HepG2 (cell line): ENCODE data around the gene LIN28B. TPM values are rescaled to one million over a fixed set of nuclear protein-coding genes. Genes with fewer than 3 reads are reported as not detected.

Source experiments
- EHMT2 ChIP-seq: fragments of 200-600 bp; sonication (generic); IDR thresholded peaks from 2 replicates; pipeline ENCODE4 v1.7.0; 2017; ENCODE audit warnings: antibody characterized with exemption, low read depth, low read length, borderline replicate concordance
- FOSL2 ChIP-seq: sonication (generic); formaldehyde crosslinking; IDR thresholded peaks from 2 replicates; pipeline ENCODE4 v1.4.0; 2020; ENCODE audit warnings: missing genetic modification reagents
- HOXA3 ChIP-seq: sonication (generic); formaldehyde crosslinking; IDR thresholded peaks from 2 replicates; pipeline ENCODE4 v1.5.0; 2020; ENCODE audit warnings: missing genetic modification reagents
- HOXA7 ChIP-seq: sonication (generic); formaldehyde crosslinking; IDR thresholded peaks from 2 replicates; pipeline ENCODE4 v1.8.1; 2022; ENCODE audit warnings: mild to moderate bottlenecking, missing genetic modification reagents, moderate library complexity
- IRF2 ChIP-seq: IDR thresholded peaks from 2 replicates; pipeline ENCODE4 v1.6.1; 2018; ENCODE audit warnings: missing genetic modification reagents, missing compliant biosample characterization
- KLF6 ChIP-seq: IDR thresholded peaks from 2 replicates; pipeline ENCODE4 v1.8.0; 2016; ENCODE audit warnings: missing biosample characterization, missing genetic modification reagents
- MEF2D ChIP-seq: sonication (generic); formaldehyde crosslinking; IDR thresholded peaks from 2 replicates; pipeline ENCODE4 v1.5.1; 2020; ENCODE audit warnings: mild to moderate bottlenecking, missing genetic modification reagents
- NCOA5 ChIP-seq: sonication (generic); formaldehyde crosslinking; IDR thresholded peaks from 2 replicates; pipeline ENCODE4 v1.4.0; 2020; ENCODE audit warnings: missing genetic modification reagents
- PCBP1 ChIP-seq: fragments of 200-400 bp; formaldehyde crosslinking; IDR thresholded peaks from 2 replicates; pipeline ENCODE4 v1.6.1; 2017; ENCODE audit warnings: mild to moderate bottlenecking, low read depth, low read length, borderline replicate concordance
- PHF20 ChIP-seq: sonication (generic); formaldehyde crosslinking; IDR thresholded peaks from 2 replicates; pipeline ENCODE4 v1.5.0; 2020; ENCODE audit warnings: mild to moderate bottlenecking, missing genetic modification reagents
- POLR2G ChIP-seq: fragments of 200-400 bp; formaldehyde crosslinking; IDR thresholded peaks from 2 replicates; pipeline ENCODE4 v1.6.1; 2018; ENCODE audit warnings: mild to moderate bottlenecking, low read depth, low read length, moderate library complexity
- RBFOX2 ChIP-seq: fragments of 200-400 bp; formaldehyde crosslinking; IDR thresholded peaks from 2 replicates; pipeline ENCODE4 v1.6.1; 2017; ENCODE audit warnings: low read depth, mild to moderate bottlenecking, low read length
- STAG1 ChIP-seq: sonication (generic); formaldehyde crosslinking; IDR thresholded peaks from 2 replicates; pipeline ENCODE4 v1.4.0; 2020; ENCODE audit warnings: missing genetic modification reagents
- THAP11 ChIP-seq: IDR thresholded peaks from 2 replicates; pipeline ENCODE4 v1.6.1; 2016; ENCODE audit warnings: missing biosample characterization, missing genetic modification reagents
- ZMYM4 ChIP-seq: sonication (generic); formaldehyde crosslinking; IDR thresholded peaks from 2 replicates; pipeline ENCODE4 v1.8.1; 2023; ENCODE audit warnings: mild to moderate bottlenecking, missing genetic modification reagents
- ZNF101 ChIP-seq: sonication (generic); formaldehyde crosslinking; IDR thresholded peaks from 2 replicates; pipeline ENCODE4 v1.4.0; 2020; ENCODE audit warnings: mild to moderate bottlenecking, low read depth, missing genetic modification reagents, borderline replicate concordance
- ZNF335 ChIP-seq: sonication (generic); formaldehyde crosslinking; IDR thresholded peaks from 2 replicates; pipeline ENCODE4 v1.4.0; 2020; ENCODE audit warnings: missing genetic modification reagents
- ZNF337 ChIP-seq: sonication (generic); formaldehyde crosslinking; IDR thresholded peaks from 2 replicates; pipeline ENCODE4 v1.5.1; 2020; ENCODE audit warnings: missing genetic modification reagents, low read depth, mild to moderate bottlenecking, borderline replicate concordance
- ZNF441 ChIP-seq: sonication (generic); formaldehyde crosslinking; IDR thresholded peaks from 2 replicates; pipeline ENCODE4 v1.7.0; 2021; ENCODE audit warnings: missing genetic modification reagents, borderline replicate concordance
- ZNF484 ChIP-seq: sonication (generic); formaldehyde crosslinking; IDR thresholded peaks from 2 replicates; pipeline ENCODE4 v1.5.1; 2020; ENCODE audit warnings: mild to moderate bottlenecking, low read depth, missing genetic modification reagents, borderline replicate concordance
- ZNF543 ChIP-seq: sonication (generic); formaldehyde crosslinking; IDR thresholded peaks from 2 replicates; pipeline ENCODE4 v1.4.0; 2020; ENCODE audit warnings: mild to moderate bottlenecking, missing genetic modification reagents
- polyA plus RNA-seq, 8 experiments: library from polyadenylated mRNA; depleted of rRNA in 3 of 8; stranded (reverse) in 7 of 8; unstranded in 1 of 8; fragments of >200 nt; fragmentation: Illumina TruSeq in 4 of 8; extraction: Trizol in 4 of 8; gene quantifications; 2 replicates each; pipeline versions ENCODE4 v1.2.1 to v1.2.3, GENCODE V29; 2011 to 2016; ENCODE audit warnings: low read depth in 4 of 8, missing spikeins in 1 of 8, mixed read lengths in 1 of 8; ENCODE audit not compliant: insufficient read depth in 1 of 8
- total RNA-seq, 5 experiments: library from RNA; depleted of rRNA; stranded (reverse); fragments of >200 nt; fragmentation: Illumina TruSeq; extraction: Trizol; gene quantifications; 2 replicates each; pipeline ENCODE4 v1.2.3, GENCODE V29; 2016; ENCODE audit warnings: low read depth in 1 of 5
- TF ChIP-seq, protein P1 (sequence below): sonication (generic); formaldehyde crosslinking; IDR thresholded peaks from 2 replicates; pipeline ENCODE4 v1.5.1; 2020; ENCODE audit warnings: mild to moderate bottlenecking, missing genetic modification reagents, borderline replicate concordance
- TF ChIP-seq, protein P2 (sequence below): sonication (generic); formaldehyde crosslinking; IDR thresholded peaks from 2 replicates; pipeline ENCODE4 v1.8.0; 2022; ENCODE audit warnings: missing genetic modification reagents, mild to moderate bottlenecking, borderline replicate concordance
- TF ChIP-seq, protein P3 (sequence below): sonication (generic); formaldehyde crosslinking; IDR thresholded peaks from 2 replicates; pipeline ENCODE4 v1.4.0; 2020; ENCODE audit warnings: missing genetic modification reagents
- TF ChIP-seq, protein P4 (sequence below): sonication (generic); formaldehyde crosslinking; IDR thresholded peaks from 2 replicates; pipeline ENCODE4 v1.5.1; 2020; ENCODE audit warnings: missing genetic modification reagents, mild to moderate bottlenecking, borderline replicate concordance
- TF ChIP-seq, protein P5 (sequence below): IDR thresholded peaks from 2 replicates; pipeline ENCODE4 v1.6.1; 2016; ENCODE audit warnings: missing genetic modification reagents, missing compliant biosample characterization

LIN28B gene
- total and polyA plus RNA-seq, 2 of the 13 experiments (the other 11 are each of a cell fraction or from before 2014, with no cell fraction given) = 14.5 to 56.8 TPM

DNA sequence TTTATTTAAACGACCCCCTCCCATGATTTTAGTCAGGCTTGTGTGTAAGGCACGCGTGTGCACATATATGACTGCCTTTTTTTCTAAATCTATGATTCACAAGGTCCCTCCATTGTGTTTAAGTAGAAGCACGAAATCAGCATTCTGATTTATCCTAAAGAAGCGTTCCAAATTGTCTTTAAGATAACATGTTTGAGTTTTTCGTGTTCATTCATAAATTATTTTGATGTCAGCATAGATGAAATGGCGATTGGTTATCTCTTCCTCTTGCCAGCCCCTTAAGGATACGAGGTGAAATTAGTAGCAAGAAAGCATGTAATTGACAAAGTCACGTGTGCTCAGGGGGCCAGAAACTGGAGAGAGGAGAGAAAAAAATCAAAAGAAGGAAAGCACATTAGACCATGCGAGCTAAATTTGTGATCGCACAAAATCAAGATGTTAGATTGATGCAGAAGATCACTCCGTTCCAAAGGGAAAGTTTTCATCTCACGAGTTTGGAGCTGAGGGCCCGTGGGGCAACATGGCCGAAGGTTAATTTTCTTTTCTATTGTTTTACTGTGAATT lies at the start of gene LIN28B (continued):
- TF ChIP-seq, protein P1, sequence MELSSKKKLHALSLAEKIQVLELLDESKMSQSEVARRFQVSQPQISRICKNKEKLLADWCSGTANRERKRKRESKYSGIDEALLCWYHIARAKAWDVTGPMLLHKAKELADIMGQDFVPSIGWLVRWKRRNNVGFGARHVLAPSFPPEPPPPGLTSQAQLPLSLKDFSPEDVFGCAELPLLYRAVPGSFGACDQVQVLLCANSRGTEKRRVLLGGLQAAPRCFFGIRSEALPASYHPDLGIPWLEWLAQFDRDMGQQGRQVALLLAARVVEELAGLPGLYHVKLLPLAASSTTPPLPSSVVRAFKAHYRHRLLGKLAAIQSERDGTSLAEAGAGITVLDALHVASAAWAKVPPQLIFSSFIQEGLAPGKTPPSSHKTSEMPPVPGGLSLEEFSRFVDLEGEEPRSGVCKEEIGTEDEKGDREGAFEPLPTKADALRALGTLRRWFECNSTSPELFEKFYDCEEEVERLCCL (CRISPR knock-in tag) = no peak
- TF ChIP-seq ZNF335 (CRISPR knock-in tag) (0 out of 2 replicates have a peak, but pooled peaks have one; percentile 24), ZNF484 (CRISPR knock-in tag) (no peak), RBFOX2 (peak; percentile 65; the same call in 1 of the 2 replicates), FOSL2 (CRISPR knock-in tag) (no peak), EHMT2 (no peak), KLF6 (CRISPR knock-in tag) (no peak), ZNF441 (CRISPR knock-in tag) (no peak), STAG1 (CRISPR knock-in tag) (no peak), IRF2 (no peak), PCBP1 (0 out of 2 replicates have a peak, but pooled peaks have one; percentile 70), POLR2G (peak; percentile 63; the same call in 1 of the 2 replicates), ZNF337 (CRISPR knock-in tag) (no peak), ZNF101 (CRISPR knock-in tag) (no peak), THAP11 (CRISPR knock-in tag) (no peak), NCOA5 (CRISPR knock-in tag) (no peak), HOXA7 (no peak), HOXA3 (CRISPR knock-in tag) (no peak), PHF20 (CRISPR knock-in tag) (no peak), ZMYM4 (CRISPR knock-in tag) (no peak), ZNF543 (CRISPR knock-in tag) (no peak), MEF2D (CRISPR knock-in tag) (no peak)
- TF ChIP-seq, protein P2, sequence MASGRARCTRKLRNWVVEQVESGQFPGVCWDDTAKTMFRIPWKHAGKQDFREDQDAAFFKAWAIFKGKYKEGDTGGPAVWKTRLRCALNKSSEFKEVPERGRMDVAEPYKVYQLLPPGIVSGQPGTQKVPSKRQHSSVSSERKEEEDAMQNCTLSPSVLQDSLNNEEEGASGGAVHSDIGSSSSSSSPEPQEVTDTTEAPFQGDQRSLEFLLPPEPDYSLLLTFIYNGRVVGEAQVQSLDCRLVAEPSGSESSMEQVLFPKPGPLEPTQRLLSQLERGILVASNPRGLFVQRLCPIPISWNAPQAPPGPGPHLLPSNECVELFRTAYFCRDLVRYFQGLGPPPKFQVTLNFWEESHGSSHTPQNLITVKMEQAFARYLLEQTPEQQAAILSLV (CRISPR knock-in tag) = no peak
- TF ChIP-seq, protein P3, sequence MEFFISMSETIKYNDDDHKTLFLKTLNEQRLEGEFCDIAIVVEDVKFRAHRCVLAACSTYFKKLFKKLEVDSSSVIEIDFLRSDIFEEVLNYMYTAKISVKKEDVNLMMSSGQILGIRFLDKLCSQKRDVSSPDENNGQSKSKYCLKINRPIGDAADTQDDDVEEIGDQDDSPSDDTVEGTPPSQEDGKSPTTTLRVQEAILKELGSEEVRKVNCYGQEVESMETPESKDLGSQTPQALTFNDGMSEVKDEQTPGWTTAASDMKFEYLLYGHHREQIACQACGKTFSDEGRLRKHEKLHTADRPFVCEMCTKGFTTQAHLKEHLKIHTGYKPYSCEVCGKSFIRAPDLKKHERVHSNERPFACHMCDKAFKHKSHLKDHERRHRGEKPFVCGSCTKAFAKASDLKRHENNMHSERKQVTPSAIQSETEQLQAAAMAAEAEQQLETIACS (CRISPR knock-in tag) = no peak
- TF ChIP-seq, protein P4, sequence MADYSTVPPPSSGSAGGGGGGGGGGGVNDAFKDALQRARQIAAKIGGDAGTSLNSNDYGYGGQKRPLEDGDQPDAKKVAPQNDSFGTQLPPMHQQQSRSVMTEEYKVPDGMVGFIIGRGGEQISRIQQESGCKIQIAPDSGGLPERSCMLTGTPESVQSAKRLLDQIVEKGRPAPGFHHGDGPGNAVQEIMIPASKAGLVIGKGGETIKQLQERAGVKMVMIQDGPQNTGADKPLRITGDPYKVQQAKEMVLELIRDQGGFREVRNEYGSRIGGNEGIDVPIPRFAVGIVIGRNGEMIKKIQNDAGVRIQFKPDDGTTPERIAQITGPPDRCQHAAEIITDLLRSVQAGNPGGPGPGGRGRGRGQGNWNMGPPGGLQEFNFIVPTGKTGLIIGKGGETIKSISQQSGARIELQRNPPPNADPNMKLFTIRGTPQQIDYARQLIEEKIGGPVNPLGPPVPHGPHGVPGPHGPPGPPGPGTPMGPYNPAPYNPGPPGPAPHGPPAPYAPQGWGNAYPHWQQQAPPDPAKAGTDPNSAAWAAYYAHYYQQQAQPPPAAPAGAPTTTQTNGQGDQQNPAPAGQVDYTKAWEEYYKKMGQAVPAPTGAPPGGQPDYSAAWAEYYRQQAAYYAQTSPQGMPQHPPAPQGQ (CRISPR knock-in tag) = no peak
- TF ChIP-seq, protein P5, sequence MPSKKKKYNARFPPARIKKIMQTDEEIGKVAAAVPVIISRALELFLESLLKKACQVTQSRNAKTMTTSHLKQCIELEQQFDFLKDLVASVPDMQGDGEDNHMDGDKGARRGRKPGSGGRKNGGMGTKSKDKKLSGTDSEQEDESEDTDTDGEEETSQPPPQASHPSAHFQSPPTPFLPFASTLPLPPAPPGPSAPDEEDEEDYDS = no peak
